ENCODE results near the gene CCDC152. TPM values are rescaled to one million over a fixed set of nuclear protein-coding genes. Genes with fewer than 3 reads are reported as not detected.

Gene CCDC152
- total RNA-seq, 2 donors from 2014 or later = 0.36 to 1.8 TPM

DNA sequence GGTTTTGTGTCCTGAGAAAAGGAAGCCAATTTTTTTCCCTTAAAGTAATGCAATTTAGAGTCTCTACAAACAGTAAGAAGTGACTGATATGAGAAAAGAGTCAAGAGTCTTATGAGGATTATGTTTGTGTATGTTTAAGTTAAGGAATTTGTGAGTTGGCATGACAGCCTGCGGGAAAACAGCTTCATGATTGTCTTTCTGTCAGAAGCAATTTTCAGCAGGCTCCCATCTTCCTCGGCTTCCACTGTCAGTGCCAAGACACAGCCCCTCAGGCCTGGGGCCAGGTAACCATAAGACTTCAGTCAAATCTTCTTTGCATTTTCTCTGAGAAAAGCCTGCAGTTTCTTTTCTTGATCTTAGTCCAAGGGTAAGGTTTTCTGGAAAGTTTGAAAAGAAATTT, 72.1 kb downstream of the CCDC152 start:
- Histone ChIP-seq H3K27me3 (replicated peaks; ENCODE audit: insufficient read depth) (no peaks in the 10 kb centered on the region), H3K9me3 (no peaks in the 10 kb centered on the region), H3K4me3 (no peak overlapping the region), H3K27ac (no peak overlapping the region), H3K4me1 (replicated peaks) (no peaks in the 10 kb centered on the region), H3K36me3 (no peaks in the 10 kb centered on the region)
- no peak for DNase-seq (ENCODE audit: low spot score)
- no peak for TF ChIP-seq POLR2A (IDR thresholded peaks at IDR 0.05)
- TF ChIP-seq POLR2AphosphoS5 (IDR thresholded peaks at IDR 0.05) = no peak
- TF ChIP-seq, protein P1, sequence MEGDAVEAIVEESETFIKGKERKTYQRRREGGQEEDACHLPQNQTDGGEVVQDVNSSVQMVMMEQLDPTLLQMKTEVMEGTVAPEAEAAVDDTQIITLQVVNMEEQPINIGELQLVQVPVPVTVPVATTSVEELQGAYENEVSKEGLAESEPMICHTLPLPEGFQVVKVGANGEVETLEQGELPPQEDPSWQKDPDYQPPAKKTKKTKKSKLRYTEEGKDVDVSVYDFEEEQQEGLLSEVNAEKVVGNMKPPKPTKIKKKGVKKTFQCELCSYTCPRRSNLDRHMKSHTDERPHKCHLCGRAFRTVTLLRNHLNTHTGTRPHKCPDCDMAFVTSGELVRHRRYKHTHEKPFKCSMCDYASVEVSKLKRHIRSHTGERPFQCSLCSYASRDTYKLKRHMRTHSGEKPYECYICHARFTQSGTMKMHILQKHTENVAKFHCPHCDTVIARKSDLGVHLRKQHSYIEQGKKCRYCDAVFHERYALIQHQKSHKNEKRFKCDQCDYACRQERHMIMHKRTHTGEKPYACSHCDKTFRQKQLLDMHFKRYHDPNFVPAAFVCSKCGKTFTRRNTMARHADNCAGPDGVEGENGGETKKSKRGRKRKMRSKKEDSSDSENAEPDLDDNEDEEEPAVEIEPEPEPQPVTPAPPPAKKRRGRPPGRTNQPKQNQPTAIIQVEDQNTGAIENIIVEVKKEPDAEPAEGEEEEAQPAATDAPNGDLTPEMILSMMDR (IDR thresholded peaks at IDR 0.05) = no peak
- 28% methylated on average over 2 of the region's 2 CpGs for WGBS
- intact Hi-C loops (cut with DNase I) = no loop called here

DNA sequence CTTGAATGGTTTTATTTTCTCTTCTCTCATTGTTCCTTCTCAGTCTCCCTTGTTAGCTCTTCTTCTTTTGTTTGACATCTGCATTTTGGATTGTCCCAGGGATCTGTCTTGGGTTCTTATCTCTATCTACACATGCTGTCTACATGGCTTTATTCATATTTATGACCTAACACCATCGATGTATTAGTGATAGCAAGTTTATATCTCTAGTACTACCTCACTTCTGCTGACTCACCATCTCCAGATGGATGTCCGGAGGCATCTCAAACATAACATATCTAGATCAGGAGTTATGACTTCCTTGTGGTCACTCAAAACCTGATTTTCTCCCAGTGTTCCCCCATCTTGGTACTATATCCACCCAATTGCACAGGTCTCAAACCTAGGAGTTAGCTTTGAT, 74.3 kb downstream of the CCDC152 start:
- no peaks in the 10 kb centered on the region for H3K9me3 ChIP-seq
- H3K4me1 ChIP-seq (replicated peaks) = no peaks in the 10 kb centered on the region
- 85% methylated on average over 2 of the region's 2 CpGs for WGBS
- H3K4me3 ChIP-seq = no peak overlapping the region
- H3K27me3 ChIP-seq (replicated peaks; ENCODE audit: insufficient read depth) = no peaks in the 10 kb centered on the region
- no peak for DNase-seq (ENCODE audit: low spot score)
- intact Hi-C loops (cut with DNase I) = no loop called here
- H3K27ac ChIP-seq = no peak overlapping the region
- no peaks in the 10 kb centered on the region for H3K36me3 ChIP-seq
- TF ChIP-seq POLR2AphosphoS5 (IDR thresholded peaks at IDR 0.05) (no peak), POLR2A (IDR thresholded peaks at IDR 0.05) (no peak)
- TF ChIP-seq, protein P1 (IDR thresholded peaks at IDR 0.05) = no peak

DNA sequence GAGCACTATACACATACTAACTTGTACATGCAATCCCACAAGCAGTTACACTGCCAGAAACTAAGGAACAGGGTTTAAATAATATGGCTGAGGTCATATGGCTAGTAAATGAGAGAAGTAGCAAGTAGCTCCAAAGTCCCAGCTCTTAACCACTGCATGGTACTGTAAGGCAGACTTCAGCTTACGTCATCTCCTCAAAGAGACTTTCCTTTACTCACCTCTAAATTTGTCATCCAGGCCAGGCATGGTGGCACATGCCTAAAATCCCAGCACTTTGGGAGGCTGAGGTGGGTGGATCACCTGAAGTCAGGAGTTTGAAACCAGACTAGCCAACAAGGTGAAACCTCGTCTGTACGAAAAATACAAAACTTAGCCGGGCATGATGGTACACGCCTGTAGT, 75.4 kb downstream of the CCDC152 start:
- no peak for TF ChIP-seq POLR2AphosphoS5 (IDR thresholded peaks at IDR 0.05)
- TF ChIP-seq POLR2A (IDR thresholded peaks at IDR 0.05) = no peak
- TF ChIP-seq, protein P1 (IDR thresholded peaks at IDR 0.05) = no peak
- intact Hi-C loops (cut with DNase I) = no loop called here
- WGBS = 94% methylated on average over 5 of the region's 5 CpGs

DNA sequence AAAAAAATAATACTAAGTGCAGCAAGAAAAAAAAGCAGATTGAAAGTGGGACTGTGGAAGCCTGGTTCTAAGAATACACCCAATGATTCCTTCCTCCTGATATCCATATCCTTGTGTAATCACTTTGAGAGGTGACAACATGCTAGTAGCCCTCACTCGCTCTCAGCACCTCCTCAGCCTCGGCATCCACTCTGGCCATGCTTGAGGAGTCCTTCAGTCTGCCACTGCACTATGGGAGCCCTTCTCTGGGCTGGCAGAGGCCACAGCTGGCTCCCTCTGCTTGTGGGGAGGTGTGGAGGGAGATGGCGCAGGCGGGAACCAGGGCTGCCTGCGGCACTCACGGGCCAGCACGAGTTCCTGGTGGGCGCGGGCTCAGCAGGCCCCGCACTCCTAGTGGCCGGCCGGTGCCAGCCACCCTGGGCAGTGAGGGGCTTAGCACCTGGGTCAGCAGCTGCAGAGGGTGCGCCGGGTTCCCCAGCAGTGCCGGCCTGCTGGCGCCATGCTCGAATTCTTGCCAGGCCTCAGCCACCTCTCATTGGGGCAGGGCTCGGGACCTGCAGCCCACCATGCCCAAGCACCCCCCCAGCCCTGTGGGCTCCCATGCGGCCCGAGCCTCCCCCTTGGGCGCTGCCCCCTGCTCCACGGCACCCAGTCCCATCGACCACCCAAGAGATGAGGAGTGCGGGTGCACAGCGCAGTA, 79.6 kb downstream of the CCDC152 start:
- Histone ChIP-seq H3K4me3 (no peak overlapping the region), H3K9me3 (no peaks in the 10 kb centered on the region), H3K36me3 (no peaks in the 10 kb centered on the region), H3K27ac (no peak overlapping the region), H3K4me1 (replicated peaks) (no peaks in the 10 kb centered on the region), H3K27me3 (replicated peaks; ENCODE audit: insufficient read depth) (no peaks in the 10 kb centered on the region)
- DNase-seq (ENCODE audit: low spot score) = no peak
- WGBS = 98% methylated on average over 23 of the region's 25 CpGs
- TF ChIP-seq, protein P1 (IDR thresholded peaks at IDR 0.05) = no peak
- TF ChIP-seq POLR2A (IDR thresholded peaks at IDR 0.05) = no peak
- no peak for TF ChIP-seq POLR2AphosphoS5 (IDR thresholded peaks at IDR 0.05)
- intact Hi-C loops (cut with DNase I) = no loop called here

More for the DNA sequence above, 75.4 kb downstream of the CCDC152 start:
- no peak for DNase-seq (ENCODE audit: low spot score)
- H3K27ac ChIP-seq = no peak overlapping the region
- H3K9me3 ChIP-seq = no peaks in the 10 kb centered on the region
- no peak overlapping the region for H3K4me3 ChIP-seq
- no peaks in the 10 kb centered on the region for H3K4me1 ChIP-seq (replicated peaks)
- H3K36me3 ChIP-seq = no peaks in the 10 kb centered on the region
- no peaks in the 10 kb centered on the region for H3K27me3 ChIP-seq (replicated peaks; ENCODE audit: insufficient read depth)

DNA sequence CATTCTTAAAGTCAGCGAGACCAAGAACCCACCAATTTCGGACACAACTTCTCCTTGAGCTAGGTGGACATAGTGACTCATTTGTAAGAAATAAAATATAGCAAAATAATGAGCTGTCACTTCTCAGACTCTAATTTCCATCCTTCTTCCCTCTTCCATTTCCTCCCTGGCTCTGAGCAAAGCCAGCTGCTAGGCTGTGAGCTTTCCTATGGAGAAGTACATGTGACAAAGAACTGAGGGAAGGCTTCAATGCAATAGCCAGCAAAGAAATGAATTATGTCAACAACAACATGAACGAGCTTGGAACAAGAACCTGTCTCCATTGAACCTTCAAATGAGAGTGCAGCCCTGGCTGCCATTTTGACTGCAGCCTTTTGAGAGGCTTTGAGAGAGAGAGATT, 81.0 kb downstream of the CCDC152 start:
- intact Hi-C loops (cut with DNase I) = no loop called here
- WGBS = 89% methylated on average over 3 of the region's 3 CpGs
- no peak overlapping the region for H3K27ac ChIP-seq
- H3K4me3 ChIP-seq = no peak overlapping the region
- no peaks in the 10 kb centered on the region for H3K9me3 ChIP-seq
- TF ChIP-seq, protein P1 (IDR thresholded peaks at IDR 0.05) = no peak
- TF ChIP-seq POLR2AphosphoS5 (IDR thresholded peaks at IDR 0.05) = no peak
- no peak for TF ChIP-seq POLR2A (IDR thresholded peaks at IDR 0.05)
- H3K36me3 ChIP-seq = no peaks in the 10 kb centered on the region
- no peaks in the 10 kb centered on the region for H3K27me3 ChIP-seq (replicated peaks; ENCODE audit: insufficient read depth)
- H3K4me1 ChIP-seq (replicated peaks) = no peaks in the 10 kb centered on the region
- DNase-seq (ENCODE audit: low spot score) = no peak
